Measurements from ENCODE around the gene MT1A. TPM values are rescaled to one million over a fixed set of nuclear protein-coding genes. Genes with fewer than 3 reads are reported as not detected.
"Not testable (repeated sequence)": the region's sequence is repeated elsewhere in the genome, so short reads cannot be mapped to it uniquely, and the experiment has no call there.

MT1A gene
- total RNA-seq, 1 donor from 2014 or later, result 4.7 TPM

DNA sequence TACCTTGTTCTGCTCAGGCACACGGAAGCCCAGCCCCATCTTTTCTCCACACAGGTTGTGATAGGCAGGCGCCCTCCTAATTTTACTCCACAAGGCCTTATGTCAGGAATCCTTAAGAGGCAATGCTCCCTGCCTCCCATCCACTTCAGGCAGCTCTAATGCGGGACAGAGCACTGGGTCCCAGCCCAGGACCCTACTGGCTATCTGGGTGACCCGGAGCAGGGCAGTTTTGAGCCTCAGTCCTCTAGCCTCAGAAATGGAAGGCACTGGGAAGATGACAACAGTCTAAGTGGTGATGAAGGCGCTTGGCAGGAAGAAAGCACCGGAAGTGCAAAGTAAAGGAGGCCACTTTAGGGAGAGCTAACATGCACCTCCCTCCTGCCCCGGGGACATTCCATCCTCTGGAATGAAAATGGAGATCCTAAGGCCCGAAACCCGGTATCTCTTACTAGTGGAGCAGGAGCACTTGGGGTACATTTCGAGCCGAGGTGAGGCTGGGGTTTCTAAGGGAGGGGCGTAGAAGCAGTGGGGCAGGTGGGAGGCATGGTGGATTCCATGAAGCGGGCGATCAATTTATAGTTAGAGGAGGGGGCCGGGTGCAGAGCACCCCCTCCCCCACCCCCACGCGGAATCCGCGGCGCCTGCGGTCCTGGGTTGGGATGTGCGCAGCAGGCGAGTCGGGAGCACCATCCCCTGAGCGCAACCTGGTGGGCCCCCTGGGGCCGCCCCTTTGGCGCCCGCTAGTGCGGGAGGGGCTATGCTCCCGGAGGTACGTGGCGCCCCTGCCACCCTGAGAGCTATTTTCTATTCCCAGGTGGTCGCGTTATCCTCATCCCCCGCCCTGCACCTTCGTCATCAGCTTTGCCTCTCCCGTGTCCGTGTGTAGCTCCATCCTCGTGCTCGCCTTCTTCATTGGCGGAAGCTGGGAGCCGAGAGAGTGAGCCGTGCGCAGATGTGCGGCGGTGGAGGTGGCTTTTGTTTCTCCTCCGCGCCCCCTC is 24.2 kb downstream of the MT1A start:
- intact Hi-C loops (cut with DNase I), result no loop called here
- TF ChIP-seq, protein P1, sequence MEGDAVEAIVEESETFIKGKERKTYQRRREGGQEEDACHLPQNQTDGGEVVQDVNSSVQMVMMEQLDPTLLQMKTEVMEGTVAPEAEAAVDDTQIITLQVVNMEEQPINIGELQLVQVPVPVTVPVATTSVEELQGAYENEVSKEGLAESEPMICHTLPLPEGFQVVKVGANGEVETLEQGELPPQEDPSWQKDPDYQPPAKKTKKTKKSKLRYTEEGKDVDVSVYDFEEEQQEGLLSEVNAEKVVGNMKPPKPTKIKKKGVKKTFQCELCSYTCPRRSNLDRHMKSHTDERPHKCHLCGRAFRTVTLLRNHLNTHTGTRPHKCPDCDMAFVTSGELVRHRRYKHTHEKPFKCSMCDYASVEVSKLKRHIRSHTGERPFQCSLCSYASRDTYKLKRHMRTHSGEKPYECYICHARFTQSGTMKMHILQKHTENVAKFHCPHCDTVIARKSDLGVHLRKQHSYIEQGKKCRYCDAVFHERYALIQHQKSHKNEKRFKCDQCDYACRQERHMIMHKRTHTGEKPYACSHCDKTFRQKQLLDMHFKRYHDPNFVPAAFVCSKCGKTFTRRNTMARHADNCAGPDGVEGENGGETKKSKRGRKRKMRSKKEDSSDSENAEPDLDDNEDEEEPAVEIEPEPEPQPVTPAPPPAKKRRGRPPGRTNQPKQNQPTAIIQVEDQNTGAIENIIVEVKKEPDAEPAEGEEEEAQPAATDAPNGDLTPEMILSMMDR (IDR thresholded peaks at IDR 0.05), result no peak
- H3K9me3 ChIP-seq, result no peaks in the 10 kb centered on the region
- H3K27ac ChIP-seq, result no peak overlapping the region
- H3K4me1 ChIP-seq, result peaks cover 10% of the 10 kb centered on the region
- H3K36me3 ChIP-seq, result no peaks in the 10 kb centered on the region
- no peak for ATAC-seq
- peaks cover 43% of the 10 kb centered on the region for H3K27me3 ChIP-seq (ENCODE audit: low read depth)
- no peak for DNase-seq
- H3K4me3 ChIP-seq, result peak overlapping the region; percentile 29

DNA sequence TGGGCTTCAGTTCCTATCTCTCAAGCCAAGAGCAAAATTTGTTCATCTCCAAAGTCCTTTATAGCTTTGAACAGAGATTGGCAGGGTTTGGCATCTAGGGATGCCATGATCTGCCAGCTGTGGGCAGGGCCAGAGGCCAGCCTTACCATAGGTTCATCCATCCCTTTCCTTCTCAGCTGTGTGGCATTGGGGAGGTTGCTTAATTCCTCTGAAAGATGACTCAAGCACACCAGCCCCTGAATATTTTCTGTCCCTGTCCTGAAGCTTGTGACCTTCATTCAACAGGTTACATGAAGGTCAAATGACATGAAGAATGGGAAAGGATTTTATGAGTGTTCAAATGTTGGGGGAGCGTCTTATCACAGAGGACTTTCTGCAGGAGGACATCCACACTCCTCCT is 26.0 kb downstream of the MT1A start:
- no peak overlapping the region for H3K27ac ChIP-seq
- no peak overlapping the region for H3K4me3 ChIP-seq
- DNase-seq (no peak), ATAC-seq (no peak)
- no peaks in the 10 kb centered on the region for H3K9me3 ChIP-seq
- TF ChIP-seq, protein P1 (IDR thresholded peaks at IDR 0.05), result no peak
- H3K36me3 ChIP-seq, result no peaks in the 10 kb centered on the region
- intact Hi-C loops (cut with DNase I), result no loop called here
- peaks cover 11% of the 10 kb centered on the region for H3K4me1 ChIP-seq
- peaks cover 61% of the 10 kb centered on the region for H3K27me3 ChIP-seq (ENCODE audit: low read depth)

DNA sequence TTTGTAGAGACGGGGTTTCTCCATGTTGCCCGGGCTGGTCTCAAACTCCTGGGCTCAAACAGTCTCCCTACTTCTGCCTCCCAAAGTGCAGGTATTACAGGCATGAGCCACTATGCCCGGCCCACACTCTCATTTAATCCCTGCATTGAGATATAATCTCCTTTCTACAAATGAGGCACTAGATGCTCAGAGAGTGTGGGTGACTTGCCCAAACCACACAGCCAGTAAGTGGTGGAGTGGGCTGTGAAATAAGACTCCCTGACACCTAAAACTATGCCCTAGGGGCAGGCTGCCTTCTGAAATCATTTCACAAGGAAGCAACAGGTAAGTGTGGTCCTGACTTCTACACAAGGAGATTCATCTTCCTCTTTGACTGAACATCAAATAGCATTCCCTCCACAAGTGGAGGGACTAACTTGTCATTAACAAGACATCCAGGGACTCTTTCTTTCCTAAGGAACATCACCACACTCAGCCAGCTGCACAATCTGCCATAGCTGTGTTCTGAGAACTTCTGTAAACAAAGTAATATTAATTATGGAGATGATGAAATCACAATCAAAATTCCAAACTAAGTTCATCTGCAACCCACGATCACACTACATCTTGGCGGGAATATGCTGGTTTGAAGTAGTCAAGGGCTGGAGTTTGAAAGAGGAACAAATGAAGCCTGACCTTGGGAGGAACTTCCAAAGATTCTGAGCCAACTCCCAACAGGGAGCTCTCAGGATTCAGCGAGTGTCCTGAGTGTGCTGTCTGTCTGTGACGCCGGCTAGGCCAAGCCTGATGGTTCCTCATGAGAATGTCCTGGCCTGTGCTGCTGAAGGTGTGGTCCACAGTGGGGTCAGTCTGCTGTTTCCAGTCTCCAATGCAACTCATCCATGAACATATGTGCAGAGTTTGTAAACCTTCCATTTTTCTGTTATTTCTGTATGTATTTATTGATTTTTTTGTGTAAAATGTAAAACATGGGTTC is 27.1 kb downstream of the MT1A start:
- H3K27ac ChIP-seq; H3K36me3 ChIP-seq; H3K4me3 ChIP-seq; intact Hi-C loops (cut with DNase I); DNase-seq; H3K9me3 ChIP-seq; ATAC-seq: not testable (repeated sequence)
- Histone ChIP-seq H3K4me1 (peaks cover 13% of the 10 kb centered on the region), H3K27me3 (ENCODE audit: low read depth) (peaks cover 71% of the 10 kb centered on the region)

DNA sequence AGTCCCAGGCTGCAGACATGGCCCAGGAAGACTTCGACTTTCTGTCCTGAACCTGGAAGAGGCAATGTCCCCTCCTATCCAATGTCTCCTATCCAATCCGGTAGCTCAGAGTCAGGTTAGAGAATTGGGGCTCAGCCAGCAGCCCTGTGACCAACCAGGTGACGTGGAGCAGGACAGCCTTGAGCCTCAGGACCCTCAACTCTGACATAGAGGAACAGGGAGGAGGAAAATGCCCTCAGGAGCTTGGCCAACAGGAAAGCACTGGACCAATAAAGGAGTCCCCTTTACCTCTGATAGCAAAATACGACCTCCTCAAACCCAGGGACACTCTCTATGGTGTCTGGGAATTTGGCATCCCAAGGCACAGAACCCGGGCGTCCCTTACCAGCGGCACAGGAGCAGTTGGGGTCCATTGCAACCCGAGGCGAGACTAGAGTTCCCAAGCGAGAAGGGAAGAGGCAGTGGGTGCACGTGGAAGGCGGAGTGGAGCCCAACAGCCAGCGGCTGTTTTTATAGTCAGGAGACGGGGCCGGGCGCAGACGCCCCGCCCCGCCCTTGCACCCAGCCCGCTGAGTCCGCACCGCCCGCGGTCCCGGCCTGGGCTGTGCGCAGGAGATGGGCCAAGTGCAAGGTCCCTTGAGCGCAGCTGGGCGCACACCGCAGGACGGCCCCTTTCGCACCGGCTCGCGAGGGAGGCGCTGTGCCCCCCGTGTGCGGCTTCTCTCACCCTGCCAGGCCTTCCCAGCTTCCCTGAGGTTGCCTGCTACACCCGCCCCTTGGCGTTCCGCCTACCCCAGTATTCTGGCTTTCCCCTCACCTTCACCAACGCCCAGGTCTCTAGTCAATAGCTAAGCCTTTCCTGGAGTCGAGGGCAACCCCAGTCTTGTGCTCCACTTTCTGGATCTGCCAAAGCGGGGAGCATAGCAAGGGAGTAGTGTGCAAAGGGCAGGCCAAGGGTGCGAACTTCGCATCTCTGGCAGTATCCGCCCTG is 29.4 kb downstream of the MT1A start, which contains the start of gene MT1G:
Gene MT1G, minus strand, starts transcription at position 485 of the 991 bp plus-strand sequence. Its CDS starts 72 bp downstream, at position 413.
- peak; percentile 82 for ATAC-seq
- Histone ChIP-seq H3K27ac (no peak within 1 kb of the TSS), H3K27me3 (ENCODE audit: low read depth) (peaks cover 74% of the 10 kb centered on the region), H3K9me3 (no peaks in the 10 kb centered on the region), H3K4me3 (peak within 1 kb of the TSS; percentile 27), H3K4me1 (peaks cover 13% of the 10 kb centered on the region), H3K36me3 (no peaks in the 10 kb centered on the region)
- TF ChIP-seq, protein P1 (IDR thresholded peaks at IDR 0.05), result no peak
- DNase-seq, result peak; percentile 59
- intact Hi-C loops (cut with DNase I), result no loop called here

DNA sequence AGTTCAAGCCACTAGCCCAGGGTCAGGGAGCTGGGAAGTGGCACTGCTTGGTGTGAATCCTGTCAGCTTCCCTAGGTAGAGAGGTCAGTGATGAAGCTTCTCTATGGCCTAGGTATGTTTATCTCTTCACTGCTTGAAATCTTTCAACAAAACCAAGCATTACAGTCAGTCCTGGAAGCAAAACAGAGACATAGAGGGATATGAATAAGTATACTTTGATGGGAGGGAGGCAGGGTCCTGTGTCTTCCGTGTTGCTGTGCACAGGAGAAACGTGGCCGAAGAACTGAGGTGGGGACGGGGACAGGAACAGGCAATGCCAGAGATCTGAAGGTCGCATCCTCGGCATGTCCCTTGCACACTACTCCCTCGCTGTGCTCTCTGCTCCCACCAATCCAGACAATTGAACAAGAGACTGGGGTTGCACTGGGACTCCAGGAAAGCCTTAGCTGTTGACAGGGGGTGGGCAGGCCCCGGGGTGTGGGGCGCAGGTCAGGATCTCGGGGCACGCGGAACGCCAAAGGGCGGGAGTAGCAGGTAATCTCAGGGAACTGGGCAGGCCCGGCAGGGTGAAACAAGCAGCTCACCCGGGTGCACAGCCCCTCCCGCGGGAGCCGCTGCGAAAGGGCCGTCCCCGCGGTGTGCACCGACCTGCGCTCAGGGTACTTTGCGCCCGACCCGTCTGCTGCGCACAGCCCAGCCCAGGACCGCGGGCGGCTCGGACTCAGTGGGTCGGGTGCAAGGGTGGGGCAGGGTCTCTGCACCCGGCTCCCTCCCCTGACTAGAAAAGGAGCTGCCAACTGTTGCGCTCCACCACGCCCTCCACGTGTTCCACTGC is 30.8 kb downstream of the MT1A start, which contains the start of gene MT1H:
Gene MT1H, plus strand, starts transcription at position 810 of the 835 bp plus-strand sequence. CDS start 71 bp downstream, outside the sequence.
- peaks cover 13% of the 10 kb centered on the region for H3K4me1 ChIP-seq
- no peak for DNase-seq
- no peaks in the 10 kb centered on the region for H3K36me3 ChIP-seq
- TF ChIP-seq, protein P1 (IDR thresholded peaks at IDR 0.05), result no peak
- peak; percentile 26 to 28 for ATAC-seq
- H3K4me3 ChIP-seq, result no peak within 1 kb of the TSS
- no peaks in the 10 kb centered on the region for H3K9me3 ChIP-seq
- no peak within 1 kb of the TSS for H3K27ac ChIP-seq
- intact Hi-C loops (cut with DNase I), result no loop called here
- H3K27me3 ChIP-seq (ENCODE audit: low read depth), result peaks cover 66% of the 10 kb centered on the region
